Measurements from ENCODE around the gene RET. TPM values are rescaled to one million over a fixed set of nuclear protein-coding genes. Genes with fewer than 3 reads are reported as not detected.
"Not testable (repeated sequence)": the region's sequence is repeated elsewhere in the genome, so short reads cannot be mapped to it uniquely, and the experiment has no call there.

RET gene
- total RNA-seq, 1 donor from 2014 or later: 0.59 TPM

DNA sequence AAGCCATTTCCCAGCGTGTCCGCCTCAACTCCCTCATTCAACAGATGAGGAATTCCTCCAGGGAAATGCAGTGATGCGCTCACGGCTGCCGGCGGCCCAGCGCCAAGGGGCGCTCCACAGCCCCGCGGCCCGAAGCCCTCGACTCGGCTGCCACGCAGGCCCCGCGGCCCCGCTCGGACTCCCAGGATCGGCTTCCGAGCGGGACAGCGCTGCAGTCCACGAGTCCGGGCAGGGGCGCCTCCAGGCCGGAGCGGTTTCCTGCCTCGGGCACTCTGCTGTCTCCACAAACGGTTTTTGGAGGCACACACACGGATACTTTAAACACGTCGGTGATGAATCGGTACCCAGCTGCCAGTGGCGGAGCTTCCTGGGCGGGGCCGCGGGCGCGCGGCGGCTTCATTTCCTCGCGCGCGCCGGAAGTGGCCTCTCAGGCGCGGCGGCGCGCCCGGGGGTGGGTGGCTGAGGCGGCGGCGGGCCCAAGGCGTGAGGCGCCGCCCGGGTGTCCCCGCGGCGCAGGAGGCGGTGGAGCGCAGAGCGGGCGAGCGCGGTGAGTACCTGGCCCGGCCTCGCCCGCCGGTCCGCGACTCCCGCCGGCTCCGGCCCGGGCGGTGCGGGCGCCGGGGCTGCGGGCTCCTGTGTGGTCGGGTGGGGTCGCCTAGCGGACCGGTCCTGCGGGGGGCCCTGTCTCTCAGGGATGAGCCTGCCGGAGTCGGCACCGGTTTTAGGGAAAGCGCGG is 61.3 kb downstream of the RET start, which contains the start of gene CSGALNACT2:
Gene CSGALNACT2 (plus strand): TSS at position 425 of the 736 bp plus-strand sequence. CDS start 16,705 bp downstream, outside the sequence.
- peak within 1 kb of the TSS; percentile 96 for H3K4me3 Mint-ChIP-seq (ENCODE audit: low read depth)
- DNase-seq (ENCODE audit: low spot score): peak; percentile 88
- H3K36me3 Mint-ChIP-seq (ENCODE audit: low read depth): peaks cover 31% of the 10 kb centered on the region
- no peaks in the 10 kb centered on the region for H3K9me3 Mint-ChIP-seq
- H3K27ac Mint-ChIP-seq: peak within 1 kb of the TSS; percentile 100
- no peaks in the 10 kb centered on the region for H3K27me3 Mint-ChIP-seq (ENCODE audit: low read depth)
- intact Hi-C loops (cut with micrococcal nuclease): loop anchor here (1.0 to 5.0 kb wide), 6 partner anchors 9 to 501 kb away; partner anchors contain the start of genes HNRNPF and ZNF33B
- peaks cover 55% of the 10 kb centered on the region for H3K4me1 Mint-ChIP-seq (ENCODE audit: low read depth)

DNA sequence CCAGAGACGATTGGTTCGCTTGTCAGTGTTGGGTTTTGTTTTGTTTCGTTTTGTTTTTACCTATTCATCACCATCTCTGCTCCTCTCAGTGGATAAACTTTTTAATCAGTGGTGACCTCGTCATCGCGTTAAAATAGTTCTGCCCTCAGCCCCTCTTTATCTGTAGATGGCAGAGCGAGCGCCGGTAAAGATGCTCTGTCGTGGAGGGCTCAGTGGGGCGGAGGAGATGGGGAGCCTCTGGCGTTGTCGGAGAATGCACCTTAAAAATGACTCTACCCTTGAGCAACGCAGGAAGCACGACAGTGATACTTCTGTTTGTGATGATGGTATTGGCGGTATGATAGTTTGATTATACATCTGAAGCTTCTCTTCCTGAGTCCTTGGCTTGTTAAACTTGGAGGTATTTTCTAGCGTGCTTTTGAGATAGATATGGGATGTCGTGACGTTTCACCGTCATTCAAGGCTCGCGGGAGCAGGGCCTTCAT is 61.9 kb downstream of the RET start:
- peak; percentile 65 for DNase-seq (ENCODE audit: low spot score)
- peak overlapping the region; percentile 92 for H3K4me3 Mint-ChIP-seq (ENCODE audit: low read depth)
- peak overlapping the region; percentile 100 for H3K27ac Mint-ChIP-seq
- H3K4me1 Mint-ChIP-seq (ENCODE audit: low read depth): peaks cover 60% of the 10 kb centered on the region
- peaks cover 37% of the 10 kb centered on the region for H3K36me3 Mint-ChIP-seq (ENCODE audit: low read depth)
- no peaks in the 10 kb centered on the region for H3K27me3 Mint-ChIP-seq (ENCODE audit: low read depth)
- H3K9me3 Mint-ChIP-seq: no peaks in the 10 kb centered on the region
- intact Hi-C loops (cut with micrococcal nuclease): loop anchor here (1.0 to 5.0 kb wide), 6 partner anchors 9 to 501 kb away; partner anchors contain the start of genes HNRNPF and ZNF33B

DNA sequence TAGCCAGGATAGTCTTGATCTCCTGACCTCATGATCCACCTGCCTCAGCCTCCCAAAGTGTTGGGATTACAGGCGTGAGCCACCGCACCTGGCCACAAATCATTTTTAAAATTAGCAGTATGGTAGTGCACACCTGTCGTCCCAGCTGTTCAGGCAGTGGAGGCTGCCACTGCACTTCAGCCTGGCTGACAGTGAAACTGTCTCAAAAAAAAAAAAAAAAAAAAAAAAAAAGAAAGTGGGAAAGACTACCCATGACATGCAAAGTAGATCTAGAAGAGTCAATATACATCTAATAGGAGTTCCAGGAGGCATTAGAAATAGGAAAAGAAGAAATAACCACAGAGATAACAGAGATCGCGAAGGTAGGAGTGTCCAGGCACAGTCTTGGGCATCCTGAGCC is 64.6 kb downstream of the RET start:
- intact Hi-C loops (cut with micrococcal nuclease): loop anchor here (5.0 kb wide), 1 partner anchor 256 kb away; no protein-coding TSS in a partner anchor
- no peak overlapping the region for H3K4me3 Mint-ChIP-seq (ENCODE audit: low read depth)
- H3K27ac Mint-ChIP-seq: no peak overlapping the region
- H3K4me1 Mint-ChIP-seq (ENCODE audit: low read depth): peaks cover 64% of the 10 kb centered on the region
- H3K27me3 Mint-ChIP-seq (ENCODE audit: low read depth): no peaks in the 10 kb centered on the region
- H3K9me3 Mint-ChIP-seq: no peaks in the 10 kb centered on the region
- H3K36me3 Mint-ChIP-seq (ENCODE audit: low read depth): peaks cover 43% of the 10 kb centered on the region
- DNase-seq (ENCODE audit: low spot score): no peak

DNA sequence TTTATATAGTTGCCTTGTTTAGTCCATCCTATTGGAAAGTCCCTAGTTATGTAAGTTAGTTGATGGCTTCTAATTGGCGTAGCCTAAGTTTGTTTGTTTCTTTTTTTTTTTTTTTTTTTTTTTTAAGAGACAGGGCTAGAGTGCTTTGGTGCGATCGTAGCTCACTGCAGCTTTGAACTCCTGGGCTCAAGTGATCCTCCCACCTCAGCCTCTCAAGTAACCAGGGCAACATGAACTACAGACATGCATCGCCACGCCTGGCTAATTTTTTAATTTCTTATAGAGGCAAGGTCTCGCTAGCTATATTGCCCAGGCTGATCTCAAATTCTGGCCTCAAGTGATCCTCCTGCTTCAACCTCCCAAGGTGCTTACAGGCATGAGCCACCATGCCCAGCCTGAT is 68.4 kb downstream of the RET start:
- Mint-ChIP-seq H3K4me3 (ENCODE audit: low read depth) (no peak overlapping the region), H3K27ac (no peak overlapping the region), H3K9me3 (peaks cover 20% of the 10 kb centered on the region), H3K4me1 (ENCODE audit: low read depth) (peaks cover 61% of the 10 kb centered on the region), H3K27me3 (ENCODE audit: low read depth) (no peaks in the 10 kb centered on the region), H3K36me3 (ENCODE audit: low read depth) (peaks cover 62% of the 10 kb centered on the region)
- intact Hi-C loops (cut with micrococcal nuclease): no loop called here
- no peak for DNase-seq (ENCODE audit: low spot score)

DNA sequence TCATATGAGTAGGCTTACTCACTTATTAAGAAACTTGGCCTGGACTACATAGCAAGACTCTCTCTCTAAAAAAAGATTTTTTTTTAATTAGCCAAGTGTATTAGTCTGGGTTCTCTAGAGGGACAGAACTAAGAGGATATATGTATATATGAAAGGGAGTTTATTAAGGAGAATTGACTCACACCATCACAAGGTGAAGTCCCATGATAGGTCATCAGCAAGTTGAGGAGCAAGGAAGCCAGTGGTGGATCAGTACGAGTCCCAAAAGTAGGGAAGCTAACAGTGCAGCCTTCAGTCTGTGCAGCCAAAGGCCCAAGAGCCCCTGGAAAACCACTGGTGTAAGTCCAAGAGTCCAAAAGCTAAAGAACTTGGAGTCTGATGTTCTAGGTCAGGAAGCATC is 69.1 kb downstream of the RET start:
- H3K4me3 Mint-ChIP-seq (ENCODE audit: low read depth); H3K27ac Mint-ChIP-seq; H3K27me3 Mint-ChIP-seq (ENCODE audit: low read depth); DNase-seq (ENCODE audit: low spot score); intact Hi-C loops (cut with micrococcal nuclease): not testable (repeated sequence)
- peaks cover 61% of the 10 kb centered on the region for H3K4me1 Mint-ChIP-seq (ENCODE audit: low read depth)
- H3K36me3 Mint-ChIP-seq (ENCODE audit: low read depth): peaks cover 63% of the 10 kb centered on the region
- H3K9me3 Mint-ChIP-seq: peaks cover 20% of the 10 kb centered on the region

DNA sequence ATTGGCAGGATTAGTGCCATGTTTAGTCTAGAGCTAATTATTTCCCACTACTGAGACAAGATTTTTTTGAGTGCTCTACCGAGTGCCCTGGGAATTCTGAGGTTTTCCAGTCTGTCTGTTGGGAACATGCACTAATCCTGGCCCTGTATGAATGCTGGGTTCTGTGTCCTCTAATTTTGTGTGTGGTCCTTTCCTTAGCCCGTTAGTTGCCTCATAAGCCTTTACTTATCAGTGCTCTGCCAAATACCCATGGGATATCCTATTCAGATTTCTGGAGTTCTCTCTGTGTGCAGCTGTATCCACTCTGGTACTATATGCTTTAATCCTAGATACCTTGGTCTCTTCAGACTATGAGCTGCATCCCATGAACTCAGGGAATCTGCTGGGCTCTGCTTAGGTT is 74.5 kb downstream of the RET start:
- Mint-ChIP-seq H3K4me1 (ENCODE audit: low read depth) (peaks cover 46% of the 10 kb centered on the region), H3K27me3 (ENCODE audit: low read depth) (no peaks in the 10 kb centered on the region), H3K9me3 (peaks cover 20% of the 10 kb centered on the region), H3K27ac (no peak overlapping the region), H3K36me3 (ENCODE audit: low read depth) (peaks cover 50% of the 10 kb centered on the region), H3K4me3 (ENCODE audit: low read depth) (no peak overlapping the region)
- intact Hi-C loops (cut with micrococcal nuclease): no loop called here
- DNase-seq (ENCODE audit: low spot score): no peak

DNA sequence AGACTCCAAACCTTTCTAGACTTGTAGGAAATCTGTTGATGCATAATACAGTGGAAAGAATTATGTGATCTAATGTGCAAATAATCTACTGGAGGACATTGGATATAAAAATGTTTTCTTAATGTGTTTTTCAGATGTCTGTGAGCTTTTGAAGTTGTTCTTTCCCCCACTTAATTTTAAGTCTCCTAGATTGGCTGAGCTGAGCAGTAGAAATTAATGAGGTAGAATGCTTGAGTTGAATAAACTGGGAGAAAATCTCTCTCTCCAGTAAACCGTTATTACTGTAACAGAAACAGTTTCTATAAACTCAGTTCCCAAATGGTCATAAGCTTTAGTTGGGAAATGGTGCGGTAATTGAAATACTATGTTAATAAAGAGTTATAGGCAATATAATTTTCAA is 77.0 kb downstream of the RET start:
- Mint-ChIP-seq H3K4me3 (ENCODE audit: low read depth) (no peak overlapping the region), H3K36me3 (ENCODE audit: low read depth) (peaks cover 45% of the 10 kb centered on the region), H3K4me1 (ENCODE audit: low read depth) (peaks cover 39% of the 10 kb centered on the region), H3K27ac (no peak overlapping the region), H3K9me3 (peaks cover 2% of the 10 kb centered on the region), H3K27me3 (ENCODE audit: low read depth) (no peaks in the 10 kb centered on the region)
- intact Hi-C loops (cut with micrococcal nuclease): no loop called here
- DNase-seq (ENCODE audit: low spot score): no peak

DNA sequence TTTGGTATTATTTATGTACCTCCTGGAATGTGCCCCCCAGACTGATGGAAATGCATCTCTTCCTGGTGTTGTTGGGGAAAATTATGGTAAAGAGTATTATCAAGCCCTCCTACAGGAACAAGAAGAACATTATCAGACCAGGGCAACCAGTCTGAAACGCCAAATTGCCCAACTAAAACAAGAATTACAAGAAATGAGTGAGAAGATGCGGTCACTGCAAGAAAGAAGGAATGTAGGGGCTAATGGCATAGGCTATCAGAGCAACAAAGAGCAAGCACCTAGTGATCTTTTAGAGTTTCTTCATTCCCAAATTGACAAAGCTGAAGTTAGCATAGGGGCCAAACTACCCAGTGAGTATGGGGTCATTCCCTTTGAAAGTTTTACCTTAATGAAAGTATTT is 78.4 kb downstream of the RET start:
- peaks cover 39% of the 10 kb centered on the region for H3K4me1 Mint-ChIP-seq (ENCODE audit: low read depth)

DNA sequence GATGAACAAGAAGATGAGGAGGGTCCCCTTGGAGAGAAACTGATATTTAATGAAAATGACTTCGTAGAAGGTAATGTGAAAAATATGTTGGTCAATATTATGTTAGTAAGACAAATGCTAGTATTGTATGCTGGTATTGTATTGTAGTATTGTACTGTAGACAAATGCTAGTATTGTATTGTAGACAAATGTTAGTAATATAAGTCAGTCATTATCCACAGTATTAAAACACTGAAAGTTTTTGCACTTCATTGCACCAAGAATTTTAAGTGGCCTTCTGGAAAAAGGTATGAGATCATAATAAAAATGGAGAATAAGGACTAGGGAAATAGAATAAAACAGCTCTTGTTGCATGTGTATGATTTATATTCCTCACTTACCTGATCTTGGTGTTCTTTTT is 78.9 kb downstream of the RET start:
- H3K36me3 Mint-ChIP-seq (ENCODE audit: low read depth): peaks cover 40% of the 10 kb centered on the region
- H3K4me1 Mint-ChIP-seq (ENCODE audit: low read depth): peaks cover 38% of the 10 kb centered on the region
- intact Hi-C loops (cut with micrococcal nuclease): no loop called here
- no peak overlapping the region for H3K27ac Mint-ChIP-seq
- H3K4me3 Mint-ChIP-seq (ENCODE audit: low read depth): no peak overlapping the region
- no peaks in the 10 kb centered on the region for H3K27me3 Mint-ChIP-seq (ENCODE audit: low read depth)
- no peak for DNase-seq (ENCODE audit: low spot score)
- no peaks in the 10 kb centered on the region for H3K9me3 Mint-ChIP-seq

More for the DNA sequence above, 78.4 kb downstream of the RET start:
- no peak overlapping the region for H3K4me3 Mint-ChIP-seq (ENCODE audit: low read depth)
- DNase-seq (ENCODE audit: low spot score): no peak
- H3K27ac Mint-ChIP-seq: no peak overlapping the region
- no peaks in the 10 kb centered on the region for H3K9me3 Mint-ChIP-seq
- intact Hi-C loops (cut with micrococcal nuclease): no loop called here
- no peaks in the 10 kb centered on the region for H3K27me3 Mint-ChIP-seq (ENCODE audit: low read depth)
- peaks cover 43% of the 10 kb centered on the region for H3K36me3 Mint-ChIP-seq (ENCODE audit: low read depth)

DNA sequence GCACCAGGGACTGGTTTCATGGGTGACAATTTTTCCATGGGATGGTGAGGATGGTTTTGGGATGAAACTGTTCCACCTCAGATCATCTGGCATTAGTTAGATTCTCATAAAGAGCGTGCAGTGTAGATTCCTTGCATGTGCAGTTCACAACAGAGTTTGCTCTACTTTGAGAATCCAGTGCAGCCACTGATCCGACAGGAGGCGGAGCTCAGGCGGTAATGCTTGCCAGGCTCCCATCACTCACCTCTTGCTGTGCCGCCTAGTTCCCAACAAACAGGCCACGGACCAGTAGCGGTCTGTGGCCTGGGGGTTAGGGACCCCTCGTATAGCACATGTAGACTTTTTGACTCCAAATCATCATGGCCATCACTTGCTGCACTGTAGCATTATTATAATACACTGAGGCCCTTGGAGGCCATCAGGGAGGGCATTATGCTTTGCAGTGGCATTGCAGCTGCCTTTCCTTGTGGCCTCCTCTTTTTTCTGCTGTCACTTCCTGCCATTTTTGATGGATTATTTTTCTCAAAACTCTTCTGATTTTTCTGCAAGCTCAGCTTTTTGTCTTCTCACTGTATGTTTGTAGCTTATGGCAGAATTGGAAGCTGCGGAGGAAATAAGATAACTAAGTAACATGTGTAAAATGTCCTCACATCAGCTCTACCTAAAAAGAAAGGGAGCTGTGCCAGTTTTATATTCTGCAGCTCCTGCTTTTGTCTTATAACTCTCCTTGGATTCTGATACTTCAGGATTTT is 79.9 kb downstream of the RET start:
- Mint-ChIP-seq H3K27ac (peak overlapping the region; percentile 35), H3K9me3 (no peaks in the 10 kb centered on the region), H3K27me3 (ENCODE audit: low read depth) (no peaks in the 10 kb centered on the region), H3K4me3 (ENCODE audit: low read depth) (no peak overlapping the region), H3K4me1 (ENCODE audit: low read depth) (peaks cover 39% of the 10 kb centered on the region), H3K36me3 (ENCODE audit: low read depth) (peaks cover 43% of the 10 kb centered on the region)
- DNase-seq (ENCODE audit: low spot score): no peak
- intact Hi-C loops (cut with micrococcal nuclease): no loop called here

DNA sequence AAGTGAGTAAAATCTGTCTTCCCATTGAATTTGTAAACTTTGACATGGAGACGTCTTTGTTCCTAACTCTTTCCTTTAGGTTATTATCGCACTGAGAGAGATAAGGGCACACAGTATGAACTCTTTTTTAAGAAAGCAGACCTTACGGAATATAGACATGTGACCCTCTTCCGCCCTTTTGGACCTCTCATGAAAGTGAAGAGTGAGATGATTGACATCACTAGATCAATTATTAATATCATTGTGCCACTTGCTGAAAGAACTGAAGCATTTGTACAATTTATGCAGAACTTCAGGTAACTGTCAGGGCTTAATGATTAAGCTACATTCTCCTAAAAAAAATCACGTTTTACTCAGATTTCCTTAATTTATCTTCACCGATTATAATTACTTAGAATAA is 81.8 kb downstream of the RET start:
- Mint-ChIP-seq H3K9me3 (no peaks in the 10 kb centered on the region), H3K36me3 (ENCODE audit: low read depth) (peaks cover 59% of the 10 kb centered on the region), H3K27me3 (ENCODE audit: low read depth) (no peaks in the 10 kb centered on the region), H3K4me1 (ENCODE audit: low read depth) (peaks cover 47% of the 10 kb centered on the region), H3K4me3 (ENCODE audit: low read depth) (no peak overlapping the region), H3K27ac (no peak overlapping the region)
- DNase-seq (ENCODE audit: low spot score): no peak
- intact Hi-C loops (cut with micrococcal nuclease): no loop called here

DNA sequence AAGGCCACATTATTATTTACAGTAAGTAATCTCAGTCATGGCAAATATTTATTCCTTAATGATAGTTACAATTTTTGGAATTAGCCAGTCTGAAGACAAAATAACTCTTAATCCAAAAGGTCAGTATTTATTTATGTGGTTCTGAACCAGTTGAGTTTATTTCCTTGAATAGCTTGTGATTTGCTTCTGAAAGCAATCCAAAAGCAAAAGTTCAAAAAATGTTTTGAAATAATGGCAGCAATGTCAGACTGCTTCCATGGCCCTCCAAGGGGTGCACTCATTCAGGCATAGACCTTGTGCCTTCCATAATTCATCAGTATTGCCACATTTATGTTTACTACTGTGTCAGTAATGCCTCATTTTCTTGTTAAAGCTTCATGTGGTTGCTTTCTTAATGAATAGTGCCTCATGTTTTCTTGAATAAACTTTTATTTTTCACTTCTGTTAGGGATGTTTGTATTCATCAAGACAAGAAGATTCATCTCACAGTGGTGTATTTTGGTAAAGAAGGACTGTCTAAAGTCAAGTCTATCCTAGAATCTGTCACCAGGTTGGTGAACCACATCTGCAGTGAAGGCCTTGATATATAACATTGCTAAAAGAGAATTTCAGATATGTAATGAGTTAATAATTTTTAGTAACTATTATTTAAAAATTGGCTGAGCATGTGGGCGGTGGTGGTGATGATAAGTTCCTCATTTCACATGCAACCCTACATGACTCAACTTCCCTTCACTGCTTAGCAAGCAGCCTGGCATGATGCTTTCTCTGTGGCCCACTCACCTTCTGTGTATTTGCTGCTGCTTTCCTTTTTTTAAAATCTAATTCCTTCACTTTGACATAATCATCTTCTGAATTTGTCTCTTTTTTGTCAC is 83.4 kb downstream of the RET start:
- H3K4me1 Mint-ChIP-seq (ENCODE audit: low read depth): peaks cover 44% of the 10 kb centered on the region
- intact Hi-C loops (cut with micrococcal nuclease): loop anchor here (5.0 kb wide), 1 partner anchor 33 kb away; no protein-coding TSS in a partner anchor
- H3K36me3 Mint-ChIP-seq (ENCODE audit: low read depth): peaks cover 70% of the 10 kb centered on the region
- DNase-seq (ENCODE audit: low spot score): no peak
- no peak overlapping the region for H3K4me3 Mint-ChIP-seq (ENCODE audit: low read depth)
- H3K27ac Mint-ChIP-seq: peak overlapping the region; percentile 93
- H3K27me3 Mint-ChIP-seq (ENCODE audit: low read depth): no peaks in the 10 kb centered on the region
- H3K9me3 Mint-ChIP-seq: no peaks in the 10 kb centered on the region

All from activated T-helper 2 cell treated with anti-CD3 and anti-CD28 coated beads, Interferon-gamma antibody, Interleukin-2, Interleukin-4, amounts not matched to agents 10 μg/mL and 5 μg/mL and 100 μg/mL, durations not matched to agents 14 hours and 24 hours and 36 hours (primary cell).